SK-N-SH treated with all-trans-retinoic acid at 6 μM for 48 hours (cell line): ENCODE measurements around the gene CHST13.

Source experiments
- ATAC-seq: fragments of 200-7000 bp; cut with Tn5 transposase; 3 replicates; pipeline ENCODE4 v1.9.1; 2020; ENCODE audit warnings: mild to moderate bottlenecking, moderate library complexity
- ARNTL ChIP-seq: fragments of 450-650 bp; formaldehyde crosslinking; IDR thresholded peaks from 2 replicates; pipeline ENCODE4 v1.5.0; 2020; ENCODE audit warnings: low read depth, mild to moderate bottlenecking, moderate library complexity, borderline replicate concordance
- BACH2 ChIP-seq: fragments of 250-450 bp; sonication (Bioruptor Pico); IDR thresholded peaks from 2 replicates; pipeline ENCODE4 v1.9.0; 2021; ENCODE audit warnings: mild to moderate bottlenecking, borderline replicate concordance
- ESRRG ChIP-seq: fragments of 250-450 bp; sonication (Bioruptor Pico); IDR thresholded peaks from 2 replicates; pipeline ENCODE4 v1.6.1; 2021; ENCODE audit warnings: mild to moderate bottlenecking
- GLIS3 ChIP-seq: fragments of 250-450 bp; sonication (Bioruptor Pico); IDR thresholded peaks from 2 replicates; pipeline ENCODE4 v1.5.0; 2020; ENCODE audit warnings: mild to moderate bottlenecking, moderate library complexity
- RARB ChIP-seq: fragments of 250-450 bp; sonication (Bioruptor Pico); IDR thresholded peaks from 2 replicates; pipeline ENCODE4 v1.8.0; 2021; ENCODE audit warnings: mild to moderate bottlenecking, moderate library complexity
- SNAI2 ChIP-seq: fragments of 250-450 bp; sonication (Bioruptor Pico); IDR thresholded peaks from 2 replicates; pipeline ENCODE4 v1.5.0; 2020; ENCODE audit warnings: mild to moderate bottlenecking, moderate library complexity
- TCF4 ChIP-seq: fragments of 250-450 bp; sonication (Bioruptor Pico); IDR thresholded peaks from 2 replicates; pipeline ENCODE4 v1.8.0; 2021; ENCODE audit warnings: mild to moderate bottlenecking, moderate library complexity, borderline replicate concordance
- TOX ChIP-seq: fragments of 250-450 bp; sonication (Bioruptor Pico); IDR thresholded peaks from 2 replicates; pipeline ENCODE4 v1.8.0; 2021; ENCODE audit warnings: mild to moderate bottlenecking, moderate library complexity, borderline replicate concordance
- ZC3H10 ChIP-seq: fragments of 250-450 bp; sonication (Bioruptor Pico); IDR thresholded peaks from 2 replicates; pipeline ENCODE4 v1.5.1; 2021; ENCODE audit warnings: mild to moderate bottlenecking, moderate library complexity
- ZFP3 ChIP-seq: fragments of 250-450 bp; sonication (Bioruptor Pico); IDR thresholded peaks from 2 replicates; pipeline ENCODE4 v1.5.0; 2020; ENCODE audit warnings: mild to moderate bottlenecking, moderate library complexity
- ZFP30 ChIP-seq: fragments of 450-650 bp; formaldehyde crosslinking; IDR thresholded peaks from 2 replicates; pipeline ENCODE4 v1.5.0; 2022; ENCODE audit warnings: mild to moderate bottlenecking, moderate library complexity
- ZNF565 ChIP-seq: fragments of 450-650 bp; formaldehyde crosslinking; conservative IDR thresholded peaks from 2 replicates; pipeline ENCODE4 v1.5.0; 2020; ENCODE audit warnings: low read depth, mild to moderate bottlenecking, moderate library complexity
- ZNF70 ChIP-seq: fragments of 450-650 bp; formaldehyde crosslinking; IDR thresholded peaks from 2 replicates; pipeline ENCODE4 v1.5.0; 2020; ENCODE audit warnings: mild to moderate bottlenecking, moderate library complexity
- ZNF8 ChIP-seq: fragments of 450-650 bp; formaldehyde crosslinking; IDR thresholded peaks from 2 replicates; pipeline ENCODE4 v1.5.0; 2020; ENCODE audit warnings: mild to moderate bottlenecking, moderate library complexity
- TF ChIP-seq, protein P1 (sequence below): fragments of 250-450 bp; sonication (Bioruptor Pico); IDR thresholded peaks from 2 replicates; pipeline ENCODE4 v1.8.0; 2021; ENCODE audit warnings: low read depth, mild to moderate bottlenecking, moderate library complexity, borderline replicate concordance
- TF ChIP-seq, protein P2 (sequence below): fragments of 250-450 bp; sonication (Bioruptor Pico); IDR thresholded peaks from 2 replicates; pipeline ENCODE4 v1.5.1; 2020; ENCODE audit warnings: low read depth, mild to moderate bottlenecking, moderate library complexity
- TF ChIP-seq, protein P3 (sequence below): fragments of 250-450 bp; sonication (Bioruptor Pico); IDR thresholded peaks from 2 replicates; pipeline ENCODE4 v1.5.1; 2021; ENCODE audit warnings: mild to moderate bottlenecking, moderate library complexity
- TF ChIP-seq, protein P4 (sequence below): fragments of 250-450 bp; sonication (Bioruptor Pico); IDR thresholded peaks from 2 replicates; pipeline ENCODE4 v1.5.0; 2020; ENCODE audit warnings: mild to moderate bottlenecking, moderate library complexity
- TF ChIP-seq, protein P5 (sequence below): fragments of 250-450 bp; sonication (Bioruptor Pico); IDR thresholded peaks from 2 replicates; pipeline ENCODE4 v1.8.0; 2020; ENCODE audit warnings: mild to moderate bottlenecking, moderate library complexity, borderline replicate concordance

The CHST13 gene

DNA sequence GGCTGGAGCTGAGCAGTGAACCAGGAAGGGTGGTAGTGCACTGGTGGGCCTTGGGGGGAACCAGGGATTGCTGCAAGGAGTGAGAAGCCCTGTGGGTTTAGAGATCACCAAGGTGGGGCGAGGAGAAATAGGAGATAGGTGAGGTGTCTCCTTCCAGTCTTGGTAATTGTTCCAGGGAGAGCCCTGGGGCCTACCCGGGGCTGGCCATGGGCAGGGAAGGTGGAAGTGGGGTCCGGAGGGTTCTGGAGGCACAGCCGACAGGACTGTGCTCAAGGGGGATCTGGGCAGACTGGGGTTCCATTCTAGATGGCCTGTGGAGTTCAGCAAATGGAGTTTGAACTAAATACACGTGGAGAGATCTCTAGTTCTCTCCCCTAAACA is 4.5 kb downstream of the CHST13 start (continued):
- TF ChIP-seq, protein P1, sequence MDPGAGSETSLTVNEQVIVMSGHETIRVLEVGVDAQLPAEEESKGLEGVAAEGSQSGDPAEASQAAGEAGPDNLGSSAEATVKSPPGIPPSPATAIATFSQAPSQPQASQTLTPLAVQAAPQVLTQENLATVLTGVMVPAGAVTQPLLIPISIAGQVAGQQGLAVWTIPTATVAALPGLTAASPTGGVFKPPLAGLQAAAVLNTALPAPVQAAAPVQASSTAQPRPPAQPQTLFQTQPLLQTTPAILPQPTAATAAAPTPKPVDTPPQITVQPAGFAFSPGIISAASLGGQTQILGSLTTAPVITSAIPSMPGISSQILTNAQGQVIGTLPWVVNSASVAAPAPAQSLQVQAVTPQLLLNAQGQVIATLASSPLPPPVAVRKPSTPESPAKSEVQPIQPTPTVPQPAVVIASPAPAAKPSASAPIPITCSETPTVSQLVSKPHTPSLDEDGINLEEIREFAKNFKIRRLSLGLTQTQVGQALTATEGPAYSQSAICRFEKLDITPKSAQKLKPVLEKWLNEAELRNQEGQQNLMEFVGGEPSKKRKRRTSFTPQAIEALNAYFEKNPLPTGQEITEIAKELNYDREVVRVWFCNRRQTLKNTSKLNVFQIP = no peak
- TF ChIP-seq, protein P2, sequence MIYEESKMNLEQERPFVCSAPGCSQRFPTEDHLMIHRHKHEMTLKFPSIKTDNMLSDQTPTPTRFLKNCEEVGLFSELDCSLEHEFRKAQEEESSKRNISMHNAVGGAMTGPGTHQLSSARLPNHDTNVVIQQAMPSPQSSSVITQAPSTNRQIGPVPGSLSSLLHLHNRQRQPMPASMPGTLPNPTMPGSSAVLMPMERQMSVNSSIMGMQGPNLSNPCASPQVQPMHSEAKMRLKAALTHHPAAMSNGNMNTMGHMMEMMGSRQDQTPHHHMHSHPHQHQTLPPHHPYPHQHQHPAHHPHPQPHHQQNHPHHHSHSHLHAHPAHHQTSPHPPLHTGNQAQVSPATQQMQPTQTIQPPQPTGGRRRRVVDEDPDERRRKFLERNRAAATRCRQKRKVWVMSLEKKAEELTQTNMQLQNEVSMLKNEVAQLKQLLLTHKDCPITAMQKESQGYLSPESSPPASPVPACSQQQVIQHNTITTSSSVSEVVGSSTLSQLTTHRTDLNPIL (CRISPR knock-in tag) = no peak

DNA sequence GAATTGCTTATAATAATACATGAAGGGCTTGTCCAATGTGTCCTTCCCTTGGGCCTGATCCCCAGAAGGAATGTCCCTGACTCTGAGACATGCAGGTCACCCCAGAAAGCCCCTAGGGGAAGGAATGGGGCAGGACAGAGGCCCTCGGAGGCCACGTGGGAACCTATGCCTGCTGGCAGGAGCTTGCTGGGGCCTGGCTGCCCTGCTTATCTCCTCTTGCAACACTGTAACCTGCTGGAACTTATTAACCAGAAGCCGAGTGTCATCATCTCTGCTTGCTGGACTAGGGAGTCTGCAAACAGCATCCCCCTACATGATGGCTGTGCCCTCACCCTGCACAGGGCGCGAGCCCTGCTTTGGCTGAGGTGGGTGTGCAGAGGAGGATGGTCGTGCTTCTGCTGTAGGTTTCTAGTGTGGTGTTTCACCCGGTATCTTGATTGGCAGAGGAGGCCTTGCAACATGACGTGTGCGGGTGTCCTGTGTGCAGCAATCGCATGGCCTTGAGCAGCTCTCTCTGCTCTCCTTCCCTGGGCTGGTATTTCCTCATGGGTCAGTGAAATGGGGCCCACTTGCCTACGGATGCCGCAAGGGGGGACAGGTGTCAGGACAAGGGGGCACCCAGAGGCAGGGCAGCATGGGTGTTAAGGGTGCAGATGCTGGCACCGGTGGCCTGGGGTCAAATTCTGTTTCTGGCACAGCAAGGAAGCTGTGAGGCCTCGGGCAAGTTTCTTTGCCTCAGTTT is 5.0 kb downstream of the CHST13 start:
- no peak; the same call in 2 of the 3 replicates for ATAC-seq
- no peak for TF ChIP-seq ESRRG (CRISPR knock-in tag)
- TF ChIP-seq ZNF70 (CRISPR knock-in tag) = no peak

DNA sequence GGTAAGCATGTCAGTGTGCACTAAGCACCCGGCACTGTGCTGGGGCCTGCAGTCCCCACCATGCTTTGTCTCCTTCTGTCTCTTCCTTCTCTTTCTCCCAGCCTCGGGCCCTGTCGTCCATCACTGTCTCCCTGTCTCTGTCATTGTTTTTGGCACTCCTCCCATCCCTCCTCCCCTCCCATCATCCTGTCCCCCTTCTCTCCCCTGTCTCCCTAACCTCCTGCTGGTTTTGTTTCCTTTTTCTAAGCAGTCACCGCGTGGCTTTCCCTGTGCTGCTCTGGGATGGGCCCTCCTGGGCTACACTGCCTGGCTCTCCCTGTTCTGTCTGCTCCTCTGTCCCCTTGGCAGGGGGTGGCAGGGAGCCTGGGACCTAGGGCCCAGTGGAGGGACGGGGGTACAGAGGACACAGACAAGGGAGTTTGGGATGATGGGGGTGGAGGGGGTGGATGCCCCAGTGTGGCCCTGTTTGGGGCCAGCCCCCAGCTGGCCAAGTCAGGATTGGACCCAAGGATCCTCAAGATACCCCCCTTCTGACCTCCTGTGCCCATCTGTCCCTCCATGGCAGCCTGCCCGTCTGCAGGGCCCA is 5.7 kb downstream of the CHST13 start:
- no peak for ATAC-seq
- TF ChIP-seq ZC3H10 (CRISPR knock-in tag) (no peak), ZNF565 (CRISPR knock-in tag) (no peak), ZFP3 (CRISPR knock-in tag) (no peak)
- TF ChIP-seq, all 23 proteins: peak for 0

DNA sequence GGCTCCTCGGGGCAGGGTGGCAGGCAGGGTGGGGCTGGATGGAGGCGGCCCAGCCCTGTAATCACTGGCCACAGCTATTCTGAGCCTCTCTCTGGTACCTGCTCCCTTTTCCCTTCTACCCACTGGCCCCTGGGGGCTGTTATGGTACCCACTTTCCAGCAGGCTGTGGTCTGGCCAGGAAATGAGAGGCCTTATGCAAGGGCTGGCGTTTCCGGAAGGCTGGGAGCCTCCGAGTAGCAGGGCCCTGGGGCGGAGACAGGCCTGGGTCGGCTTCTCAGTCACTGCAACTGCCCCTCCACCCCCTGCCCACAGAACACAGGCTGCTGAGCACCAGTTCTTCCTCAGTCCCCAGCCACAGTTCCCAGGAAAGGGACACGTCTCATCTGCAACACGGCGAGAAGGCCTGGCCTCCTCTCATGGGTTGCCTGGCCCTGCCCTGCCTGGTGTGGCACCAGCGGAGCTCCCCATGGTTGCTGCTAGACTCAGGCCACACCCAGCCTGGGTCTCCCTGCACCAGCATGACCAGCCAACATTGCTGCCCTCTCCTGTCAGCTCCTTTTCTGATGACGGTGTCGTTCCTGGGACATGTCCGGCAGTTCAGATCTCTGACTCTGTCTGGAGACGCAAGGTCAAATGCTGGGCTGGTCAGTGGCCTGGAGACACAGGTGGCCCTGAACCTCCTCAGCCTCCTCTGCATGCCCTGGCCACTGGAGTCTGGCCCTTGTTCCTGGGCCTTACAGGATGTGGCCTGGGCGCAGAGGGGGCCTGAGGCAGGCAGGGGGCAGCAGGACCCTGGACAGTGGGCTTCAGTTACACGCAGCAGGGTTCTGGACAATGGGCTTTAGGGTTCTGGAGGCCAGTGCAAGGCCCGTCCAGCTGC is 6.5 kb downstream of the CHST13 start:
- TF ChIP-seq, protein P2 (CRISPR knock-in tag) = no peak
- TF ChIP-seq, protein P3, sequence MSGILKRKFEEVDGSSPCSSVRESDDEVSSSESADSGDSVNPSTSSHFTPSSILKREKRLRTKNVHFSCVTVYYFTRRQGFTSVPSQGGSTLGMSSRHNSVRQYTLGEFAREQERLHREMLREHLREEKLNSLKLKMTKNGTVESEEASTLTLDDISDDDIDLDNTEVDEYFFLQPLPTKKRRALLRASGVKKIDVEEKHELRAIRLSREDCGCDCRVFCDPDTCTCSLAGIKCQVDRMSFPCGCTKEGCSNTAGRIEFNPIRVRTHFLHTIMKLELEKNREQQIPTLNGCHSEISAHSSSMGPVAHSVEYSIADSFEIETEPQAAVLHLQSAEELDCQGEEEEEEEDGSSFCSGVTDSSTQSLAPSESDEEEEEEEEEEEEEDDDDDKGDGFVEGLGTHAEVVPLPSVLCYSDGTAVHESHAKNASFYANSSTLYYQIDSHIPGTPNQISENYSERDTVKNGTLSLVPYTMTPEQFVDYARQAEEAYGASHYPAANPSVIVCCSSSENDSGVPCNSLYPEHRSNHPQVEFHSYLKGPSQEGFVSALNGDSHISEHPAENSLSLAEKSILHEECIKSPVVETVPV (CRISPR knock-in tag) = no peak
- TF ChIP-seq ARNTL (CRISPR knock-in tag) (no peak), GLIS3 (CRISPR knock-in tag) (no peak), BACH2 (CRISPR knock-in tag) (no peak), RARB (no peak), ZNF8 (no peak), ZC3H10 (CRISPR knock-in tag) (no peak), ESRRG (CRISPR knock-in tag) (no peak), TCF4 (CRISPR knock-in tag) (no peak), ZNF565 (CRISPR knock-in tag) (no peak), ZNF70 (CRISPR knock-in tag) (no peak), ZFP30 (CRISPR knock-in tag) (no peak), SNAI2 (CRISPR knock-in tag) (no peak), TOX (CRISPR knock-in tag) (no peak)
- TF ChIP-seq, protein P4, sequence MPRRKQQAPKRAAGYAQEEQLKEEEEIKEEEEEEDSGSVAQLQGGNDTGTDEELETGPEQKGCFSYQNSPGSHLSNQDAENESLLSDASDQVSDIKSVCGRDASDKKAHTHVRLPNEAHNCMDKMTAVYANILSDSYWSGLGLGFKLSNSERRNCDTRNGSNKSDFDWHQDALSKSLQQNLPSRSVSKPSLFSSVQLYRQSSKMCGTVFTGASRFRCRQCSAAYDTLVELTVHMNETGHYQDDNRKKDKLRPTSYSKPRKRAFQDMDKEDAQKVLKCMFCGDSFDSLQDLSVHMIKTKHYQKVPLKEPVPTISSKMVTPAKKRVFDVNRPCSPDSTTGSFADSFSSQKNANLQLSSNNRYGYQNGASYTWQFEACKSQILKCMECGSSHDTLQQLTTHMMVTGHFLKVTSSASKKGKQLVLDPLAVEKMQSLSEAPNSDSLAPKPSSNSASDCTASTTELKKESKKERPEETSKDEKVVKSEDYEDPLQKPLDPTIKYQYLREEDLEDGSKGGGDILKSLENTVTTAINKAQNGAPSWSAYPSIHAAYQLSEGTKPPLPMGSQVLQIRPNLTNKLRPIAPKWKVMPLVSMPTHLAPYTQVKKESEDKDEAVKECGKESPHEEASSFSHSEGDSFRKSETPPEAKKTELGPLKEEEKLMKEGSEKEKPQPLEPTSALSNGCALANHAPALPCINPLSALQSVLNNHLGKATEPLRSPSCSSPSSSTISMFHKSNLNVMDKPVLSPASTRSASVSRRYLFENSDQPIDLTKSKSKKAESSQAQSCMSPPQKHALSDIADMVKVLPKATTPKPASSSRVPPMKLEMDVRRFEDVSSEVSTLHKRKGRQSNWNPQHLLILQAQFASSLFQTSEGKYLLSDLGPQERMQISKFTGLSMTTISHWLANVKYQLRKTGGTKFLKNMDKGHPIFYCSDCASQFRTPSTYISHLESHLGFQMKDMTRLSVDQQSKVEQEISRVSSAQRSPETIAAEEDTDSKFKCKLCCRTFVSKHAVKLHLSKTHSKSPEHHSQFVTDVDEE (CRISPR knock-in tag) = no peak
- TF ChIP-seq, protein P5, sequence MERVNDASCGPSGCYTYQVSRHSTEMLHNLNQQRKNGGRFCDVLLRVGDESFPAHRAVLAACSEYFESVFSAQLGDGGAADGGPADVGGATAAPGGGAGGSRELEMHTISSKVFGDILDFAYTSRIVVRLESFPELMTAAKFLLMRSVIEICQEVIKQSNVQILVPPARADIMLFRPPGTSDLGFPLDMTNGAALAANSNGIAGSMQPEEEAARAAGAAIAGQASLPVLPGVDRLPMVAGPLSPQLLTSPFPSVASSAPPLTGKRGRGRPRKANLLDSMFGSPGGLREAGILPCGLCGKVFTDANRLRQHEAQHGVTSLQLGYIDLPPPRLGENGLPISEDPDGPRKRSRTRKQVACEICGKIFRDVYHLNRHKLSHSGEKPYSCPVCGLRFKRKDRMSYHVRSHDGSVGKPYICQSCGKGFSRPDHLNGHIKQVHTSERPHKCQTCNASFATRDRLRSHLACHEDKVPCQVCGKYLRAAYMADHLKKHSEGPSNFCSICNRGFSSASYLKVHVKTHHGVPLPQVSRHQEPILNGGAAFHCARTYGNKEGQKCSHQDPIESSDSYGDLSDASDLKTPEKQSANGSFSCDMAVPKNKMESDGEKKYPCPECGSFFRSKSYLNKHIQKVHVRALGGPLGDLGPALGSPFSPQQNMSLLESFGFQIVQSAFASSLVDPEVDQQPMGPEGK = no peak
- TF ChIP-seq, protein P1 = no peak
- no peak for ATAC-seq
